ENCODE data around the gene REEP6. TPM values are rescaled to one million over a fixed set of nuclear protein-coding genes. Genes with fewer than 3 reads are reported as not detected.

Gene REEP6
- total and polyA plus RNA-seq, 4 donors: 2.5 to 7.6 (median 4.9) TPM

DNA sequence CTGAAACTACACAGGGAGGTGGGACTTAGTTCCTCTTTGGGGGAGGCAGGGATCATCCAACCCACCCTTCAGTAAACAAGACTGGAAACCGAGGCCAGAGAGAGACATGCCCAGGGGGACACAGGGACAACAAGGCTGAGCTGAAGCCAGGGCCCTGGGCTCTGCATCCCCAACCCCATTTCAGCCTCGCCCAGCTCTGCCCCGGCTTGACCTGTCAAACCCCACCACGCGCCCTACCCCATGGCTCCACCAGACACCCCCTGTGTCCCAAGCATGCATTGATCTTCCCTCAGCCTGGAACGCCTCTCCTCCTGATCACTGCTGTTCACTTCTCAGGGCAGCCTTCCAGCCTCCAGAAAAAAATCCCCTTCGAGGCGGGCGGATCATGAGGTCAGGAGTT lies 43.0 kb upstream of the REEP6 start:
- Histone ChIP-seq H3K9me3 (ENCODE audit: control insufficient read depth in 4 of 4, insufficient read depth in 3 of 4, low read length in 3 of 4) (peaks cover 0 to 2% (median 0%) of the 10 kb centered on the region in 4 donors), H3K27me3 (ENCODE audit: control insufficient read depth in 3 of 3, insufficient read depth in 3 of 3, low read length in 2 of 3) (peaks cover 11 to 52% (median 27%) of the 10 kb centered on the region in 3 donors), H3K4me3 (no peak overlapping the region), H3K4me1 (ENCODE audit: control insufficient read depth in 5 of 5, insufficient read depth in 5 of 5, low read length in 5 of 5) (peaks cover 0 to 17% (median 0%) of the 10 kb centered on the region in 5 donors), H3K36me3 (ENCODE audit: control insufficient read depth in 4 of 4, insufficient read depth in 4 of 4, low read length in 4 of 4) (peaks cover 0 to under 1% (median 0%) of the 10 kb centered on the region in 4 donors), H3K27ac (ENCODE audit: low read depth in 1 of 2, low read length in 1 of 2) (no peak overlapping the region), H3K9ac (ENCODE audit: insufficient read depth in 1 of 2, low read length in 2 of 2) (no peak overlapping the region)
- TF ChIP-seq, protein P1, sequence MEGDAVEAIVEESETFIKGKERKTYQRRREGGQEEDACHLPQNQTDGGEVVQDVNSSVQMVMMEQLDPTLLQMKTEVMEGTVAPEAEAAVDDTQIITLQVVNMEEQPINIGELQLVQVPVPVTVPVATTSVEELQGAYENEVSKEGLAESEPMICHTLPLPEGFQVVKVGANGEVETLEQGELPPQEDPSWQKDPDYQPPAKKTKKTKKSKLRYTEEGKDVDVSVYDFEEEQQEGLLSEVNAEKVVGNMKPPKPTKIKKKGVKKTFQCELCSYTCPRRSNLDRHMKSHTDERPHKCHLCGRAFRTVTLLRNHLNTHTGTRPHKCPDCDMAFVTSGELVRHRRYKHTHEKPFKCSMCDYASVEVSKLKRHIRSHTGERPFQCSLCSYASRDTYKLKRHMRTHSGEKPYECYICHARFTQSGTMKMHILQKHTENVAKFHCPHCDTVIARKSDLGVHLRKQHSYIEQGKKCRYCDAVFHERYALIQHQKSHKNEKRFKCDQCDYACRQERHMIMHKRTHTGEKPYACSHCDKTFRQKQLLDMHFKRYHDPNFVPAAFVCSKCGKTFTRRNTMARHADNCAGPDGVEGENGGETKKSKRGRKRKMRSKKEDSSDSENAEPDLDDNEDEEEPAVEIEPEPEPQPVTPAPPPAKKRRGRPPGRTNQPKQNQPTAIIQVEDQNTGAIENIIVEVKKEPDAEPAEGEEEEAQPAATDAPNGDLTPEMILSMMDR (IDR thresholded peaks at IDR 0.05; ENCODE audit: control extremely low read depth, extremely low read depth): no peak
- 85 to 93% methylated on average over 9 of the region's 9 CpGs for WGBS, 2 donors
- DNase-seq: no peak
- ATAC-seq (ENCODE audit: insufficient read depth, low FRiP score): no peak

DNA sequence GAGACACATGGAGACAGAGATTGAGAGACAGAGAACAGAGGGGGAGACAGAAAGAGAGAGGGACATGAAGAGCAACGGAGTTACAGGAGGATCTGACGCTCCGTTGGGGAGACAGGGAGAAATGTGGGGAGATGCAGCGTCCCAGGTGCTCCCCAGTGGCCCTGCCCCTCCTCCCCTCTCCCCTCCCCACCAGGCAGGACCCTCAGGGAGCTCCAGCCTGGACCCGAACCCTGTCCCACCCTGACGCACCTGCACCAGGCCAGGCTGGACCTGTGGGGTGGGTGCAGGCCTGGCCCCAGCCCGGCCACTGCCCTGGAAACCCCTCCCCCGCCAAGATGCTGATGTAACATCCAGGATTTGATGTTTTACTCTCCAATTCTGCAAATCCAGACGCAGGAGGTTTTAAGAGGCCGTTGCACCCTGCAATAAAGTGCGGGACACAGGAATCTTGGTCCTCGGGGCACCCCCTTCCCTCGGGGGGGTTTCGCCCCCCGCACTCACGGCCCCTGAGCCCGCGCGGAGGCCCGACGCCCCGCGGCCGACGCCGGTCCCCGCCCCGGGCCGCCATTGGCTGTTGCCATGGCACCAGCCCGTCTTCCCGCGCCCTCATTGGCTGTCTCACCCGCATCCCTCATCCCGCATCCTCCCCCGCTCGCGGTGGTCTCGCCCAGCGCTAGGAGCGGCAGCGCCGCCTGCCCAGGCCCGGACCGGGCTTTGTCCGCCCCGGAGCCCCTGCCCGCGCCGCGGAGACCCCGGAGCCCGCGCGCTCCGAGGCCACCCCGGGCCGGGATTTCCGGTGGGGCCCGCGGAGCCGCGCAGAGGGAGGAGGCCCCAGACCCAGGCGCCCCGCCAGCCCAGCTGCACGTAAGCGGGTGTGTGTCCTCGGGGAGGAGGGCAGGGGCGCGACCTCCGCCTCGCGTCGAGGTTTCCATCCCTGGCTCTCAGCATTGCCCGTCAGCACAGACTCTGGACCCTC lies 41.2 kb upstream of the REEP6 start, which contains the start of gene APC2:
Gene APC2, plus strand, starts transcription at position 655 of the 976 bp plus-strand sequence. CDS start 2,881 bp downstream, outside the sequence.
- Histone ChIP-seq H3K27me3 (ENCODE audit: control insufficient read depth in 3 of 3, insufficient read depth in 3 of 3, low read length in 2 of 3) (peaks cover 13 to 63% (median 27%) of the 10 kb centered on the region in 3 donors), H3K27ac (ENCODE audit: low read depth in 1 of 2, low read length in 1 of 2) (no peak within 1 kb of the TSS), H3K4me1 (ENCODE audit: control insufficient read depth in 5 of 5, insufficient read depth in 5 of 5, low read length in 5 of 5) (peaks cover 0 to 23% (median 0%) of the 10 kb centered on the region in 5 donors), H3K36me3 (ENCODE audit: control insufficient read depth in 4 of 4, insufficient read depth in 4 of 4, low read length in 4 of 4) (no peaks in the 10 kb centered on the region), H3K9ac (ENCODE audit: insufficient read depth in 1 of 2, low read length in 2 of 2) (no peak within 1 kb of the TSS), H3K4me3 (no peak within 1 kb of the TSS), H3K9me3 (ENCODE audit: control insufficient read depth in 4 of 4, insufficient read depth in 3 of 4, low read length in 3 of 4) (peaks cover 0 to 2% (median 0%) of the 10 kb centered on the region in 4 donors)
- DNase-seq: no peak
- ATAC-seq (ENCODE audit: insufficient read depth, low FRiP score): no peak
- 4 to 5% methylated on average over 64 to 74 of the region's 74 CpGs for WGBS, 2 donors
- TF ChIP-seq, protein P1 (IDR thresholded peaks at IDR 0.05; ENCODE audit: control extremely low read depth, extremely low read depth): no peak

DNA sequence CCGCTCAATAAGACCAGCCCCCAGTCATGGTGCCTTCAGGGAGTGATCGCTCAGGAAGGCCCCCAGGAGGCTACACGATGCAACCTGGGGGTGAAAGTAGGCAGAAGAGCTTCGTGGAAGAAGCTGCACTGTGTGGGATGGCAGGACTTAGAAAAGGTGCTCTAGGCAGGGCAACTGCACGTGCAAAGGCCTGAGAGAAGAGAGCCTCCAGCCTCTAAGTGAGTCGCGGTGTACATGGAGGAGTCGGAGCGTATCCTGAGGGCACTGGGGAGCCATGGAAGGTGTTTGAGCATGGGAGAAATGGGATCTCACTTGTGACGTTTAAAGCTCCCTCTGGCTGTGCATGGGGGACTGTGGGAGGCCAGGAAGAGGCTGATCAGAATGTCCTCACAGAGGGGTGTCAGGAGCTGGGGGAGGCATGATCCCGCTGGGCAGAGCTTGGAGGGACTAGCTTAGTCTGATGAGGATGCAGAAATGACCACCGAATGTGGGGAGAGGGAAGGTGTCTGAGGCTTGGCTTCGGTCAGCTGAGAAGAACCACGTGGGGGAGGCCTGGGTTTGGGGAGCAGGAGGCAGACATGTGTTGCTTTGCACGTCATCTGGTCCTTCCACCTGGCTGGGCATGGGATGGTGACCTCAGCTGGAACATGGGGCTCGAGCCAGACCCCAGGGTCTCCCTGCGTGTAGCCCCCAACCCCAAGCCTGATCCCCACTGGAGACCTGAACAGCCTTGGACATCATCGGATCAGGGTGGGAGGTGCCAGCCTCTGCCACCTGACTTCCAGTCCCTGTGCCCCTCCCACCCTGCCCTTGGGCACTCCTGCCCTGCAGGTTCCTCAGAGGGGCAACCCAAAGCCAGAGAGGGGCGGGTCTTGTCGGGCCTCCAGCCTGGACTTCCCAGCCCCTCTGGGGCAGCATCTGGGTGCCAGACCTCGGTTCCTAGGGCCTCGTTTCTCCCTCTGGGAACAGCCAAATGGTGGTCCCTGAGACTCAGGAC lies 39.9 kb upstream of the REEP6 start:
- ATAC-seq (ENCODE audit: insufficient read depth, low FRiP score) (no peak), DNase-seq (no peak)
- TF ChIP-seq, protein P1 (IDR thresholded peaks at IDR 0.05; ENCODE audit: control extremely low read depth, extremely low read depth): no peak
- peaks cover 13 to 69% (median 31%) of the 10 kb centered on the region in 3 donors for H3K27me3 ChIP-seq (ENCODE audit: control insufficient read depth in 3 of 3, insufficient read depth in 3 of 3, low read length in 2 of 3)
- H3K36me3 ChIP-seq (ENCODE audit: control insufficient read depth in 4 of 4, insufficient read depth in 4 of 4, low read length in 4 of 4): no peaks in the 10 kb centered on the region
- H3K4me1 ChIP-seq (ENCODE audit: control insufficient read depth in 5 of 5, insufficient read depth in 5 of 5, low read length in 5 of 5): peaks cover 0 to 16% (median 0%) of the 10 kb centered on the region in 5 donors
- H3K27ac ChIP-seq (ENCODE audit: low read depth in 1 of 2, low read length in 1 of 2): no peak overlapping the region
- H3K4me3 ChIP-seq: no peak overlapping the region
- no peak overlapping the region for H3K9ac ChIP-seq (ENCODE audit: insufficient read depth in 1 of 2, low read length in 2 of 2)
- WGBS, 2 donors: 54 to 58% methylated on average over 21 to 22 of the region's 22 CpGs
- H3K9me3 ChIP-seq (ENCODE audit: control insufficient read depth in 4 of 4, insufficient read depth in 3 of 4, low read length in 3 of 4): peaks cover 0 to 2% (median 0%) of the 10 kb centered on the region in 4 donors

Measured in lung (tissue), 12 donors.